Suppressor macrophage (primary cell): ENCODE results near the gene IGSF9.
A peak's percentile ranks its signal among the peaks of the same experiment; 100 is the strongest.
"Not testable (repeated sequence)": the region's sequence is repeated elsewhere in the genome, so short reads cannot be mapped to it uniquely, and the experiment has no call there.

ENCODE experiments used
- DNase-seq, 4 experiments: peaks; one replicate each; pipeline ENCODE4 v3.0.0-alpha.2; 2020 to 2022

Gene IGSF9

GRCh38 chr1:159918352-159919200 lies 26.8 kb downstream of the IGSF9 start:
- DNase-seq, result no peak

GRCh38 chr1:159917533-159918351 lies 27.7 kb downstream of the IGSF9 start:
- no peak for DNase-seq

DNA sequence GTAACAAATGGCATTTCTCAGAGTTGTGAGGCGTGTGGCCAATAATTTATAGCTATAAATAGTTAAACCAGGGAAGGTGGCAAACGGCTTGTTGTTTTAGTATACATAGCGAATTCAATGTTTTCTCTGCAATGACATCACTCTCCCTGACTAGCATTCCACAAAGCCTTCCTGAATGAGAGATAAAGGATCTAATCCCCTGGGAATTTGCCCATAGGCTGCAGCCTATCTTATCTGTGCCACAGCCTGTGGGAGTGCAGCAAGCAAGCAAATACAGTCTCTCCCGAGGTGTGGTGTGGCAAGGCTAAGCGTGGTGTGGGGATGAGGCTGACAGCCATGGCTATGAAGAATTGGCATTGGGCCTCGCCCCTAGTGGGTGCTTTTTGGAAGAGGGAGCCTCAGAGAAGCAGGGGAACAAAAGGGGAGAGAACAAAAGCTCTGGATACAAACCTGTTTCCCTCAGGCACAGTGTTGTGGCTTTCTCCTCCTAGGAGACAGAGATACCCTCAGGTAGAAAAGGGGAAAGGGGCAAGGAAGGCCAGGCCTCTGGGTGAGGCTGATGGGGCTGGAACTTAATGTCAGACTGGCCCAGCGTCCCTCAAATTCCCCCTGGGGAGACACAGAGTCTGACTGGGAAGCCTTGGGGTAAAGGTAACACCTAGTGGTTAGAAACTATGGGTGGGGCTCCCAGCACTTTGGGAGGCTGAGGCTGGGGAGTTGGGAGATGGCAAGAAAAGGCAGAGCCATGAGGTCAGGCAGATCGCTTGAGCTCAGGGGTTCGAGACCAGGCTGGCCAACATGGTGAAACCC lies 29.0 kb downstream of the IGSF9 start:
- no peak for DNase-seq

DNA sequence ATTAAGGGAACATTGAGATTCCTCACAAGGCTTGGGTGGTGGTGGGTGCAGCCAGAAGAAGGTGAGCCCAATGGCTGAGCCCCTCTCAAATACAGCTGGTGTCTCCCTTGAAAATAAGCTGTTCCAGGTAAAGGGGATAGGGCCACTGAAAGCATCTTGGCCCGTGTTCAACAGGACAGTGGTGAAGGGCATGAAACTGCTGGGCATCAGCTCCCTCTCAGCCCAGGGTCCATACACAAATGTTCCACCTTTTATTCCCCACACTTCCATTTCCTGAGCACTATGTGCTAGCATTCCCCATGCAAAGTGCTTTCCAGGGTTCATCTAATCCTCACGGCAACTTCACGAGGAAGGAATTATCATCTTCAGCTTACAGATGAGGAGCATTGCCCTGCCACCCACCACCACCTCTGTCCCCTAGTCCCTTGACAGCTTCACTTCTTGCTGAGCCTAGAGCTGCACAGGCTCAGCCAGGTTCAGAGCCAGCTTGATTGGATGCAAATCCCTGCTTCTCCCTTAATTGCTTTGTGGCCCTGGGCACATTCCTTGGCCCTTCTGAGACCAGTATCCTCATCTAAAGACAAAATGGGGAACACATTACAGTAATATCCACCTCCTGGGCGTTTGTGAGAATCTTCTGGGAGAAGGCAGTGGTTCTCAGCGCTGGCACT lies 29.7 kb downstream of the IGSF9 start:
- DNase-seq, result no peak

DNA sequence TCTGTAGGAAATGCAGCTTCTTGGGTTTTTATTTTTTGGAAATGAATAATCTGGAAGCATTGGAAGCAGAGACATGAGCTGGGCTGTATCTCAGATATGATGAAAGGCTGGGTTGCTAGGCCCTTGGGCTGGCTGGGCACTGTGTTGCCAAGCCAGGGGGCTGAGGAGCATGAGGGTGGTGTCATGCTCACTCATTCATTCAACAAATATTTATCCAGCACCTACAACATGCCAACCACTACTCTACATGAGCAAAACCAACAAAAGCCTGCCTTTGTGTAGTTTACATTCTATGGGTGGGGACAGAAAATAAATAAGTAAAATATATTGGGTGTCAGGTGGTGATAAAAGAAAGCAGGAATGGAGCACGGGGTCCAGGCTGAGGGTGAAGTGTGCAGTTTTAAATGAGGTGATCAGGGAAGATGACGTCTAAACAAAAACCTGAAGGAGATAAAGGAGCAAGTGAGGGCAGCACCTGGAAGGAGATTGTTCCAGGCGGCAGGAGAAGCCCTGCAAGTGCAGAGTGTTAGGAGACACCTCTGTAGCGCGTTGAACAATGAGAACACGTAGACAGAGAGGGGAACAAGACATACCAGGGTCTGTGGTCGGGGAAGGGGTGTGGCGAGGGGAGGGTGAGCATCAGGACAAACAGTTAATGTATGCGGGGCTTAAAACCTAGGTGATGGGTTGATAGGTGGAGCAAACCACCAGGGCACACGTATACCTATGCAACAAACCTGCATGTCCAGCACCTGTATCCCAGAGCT lies 31.0 kb downstream of the IGSF9 start:
- no peak for DNase-seq

DNA sequence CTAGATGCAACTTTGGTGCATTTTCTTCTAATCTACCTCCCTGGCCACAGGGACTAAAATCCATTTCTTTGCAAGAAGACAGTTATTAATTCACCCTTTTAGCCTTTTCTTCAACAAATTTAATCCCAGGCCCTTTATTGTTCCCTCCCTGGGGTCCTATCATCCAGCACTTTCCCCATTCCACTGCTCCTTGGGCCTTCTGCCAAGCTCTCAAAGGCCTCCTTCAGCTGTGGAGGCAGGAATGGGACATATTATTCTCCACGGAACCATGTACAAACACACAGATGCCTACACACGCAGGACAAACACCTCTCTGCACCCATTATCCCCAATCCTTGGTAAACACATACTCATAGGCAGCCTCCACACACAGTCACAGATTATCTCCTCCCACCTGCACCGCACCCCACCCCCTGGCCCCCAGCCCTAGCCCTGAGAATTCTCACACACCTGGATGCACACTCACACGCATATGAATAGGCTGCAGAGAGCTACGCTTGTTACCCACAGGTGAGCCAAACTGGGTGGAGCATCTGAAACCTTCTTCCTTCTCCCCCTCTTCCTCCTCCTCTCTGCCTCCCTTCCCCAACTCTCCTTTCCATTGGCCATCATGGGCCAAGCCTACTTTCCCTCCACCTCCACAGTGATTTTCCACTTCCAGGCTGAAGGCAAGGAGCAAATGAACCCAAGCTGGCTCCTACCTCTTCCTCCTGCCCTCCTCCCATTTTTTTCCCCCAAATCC lies 31.8 kb downstream of the IGSF9 start:
- DNase-seq, result no peak

DNA sequence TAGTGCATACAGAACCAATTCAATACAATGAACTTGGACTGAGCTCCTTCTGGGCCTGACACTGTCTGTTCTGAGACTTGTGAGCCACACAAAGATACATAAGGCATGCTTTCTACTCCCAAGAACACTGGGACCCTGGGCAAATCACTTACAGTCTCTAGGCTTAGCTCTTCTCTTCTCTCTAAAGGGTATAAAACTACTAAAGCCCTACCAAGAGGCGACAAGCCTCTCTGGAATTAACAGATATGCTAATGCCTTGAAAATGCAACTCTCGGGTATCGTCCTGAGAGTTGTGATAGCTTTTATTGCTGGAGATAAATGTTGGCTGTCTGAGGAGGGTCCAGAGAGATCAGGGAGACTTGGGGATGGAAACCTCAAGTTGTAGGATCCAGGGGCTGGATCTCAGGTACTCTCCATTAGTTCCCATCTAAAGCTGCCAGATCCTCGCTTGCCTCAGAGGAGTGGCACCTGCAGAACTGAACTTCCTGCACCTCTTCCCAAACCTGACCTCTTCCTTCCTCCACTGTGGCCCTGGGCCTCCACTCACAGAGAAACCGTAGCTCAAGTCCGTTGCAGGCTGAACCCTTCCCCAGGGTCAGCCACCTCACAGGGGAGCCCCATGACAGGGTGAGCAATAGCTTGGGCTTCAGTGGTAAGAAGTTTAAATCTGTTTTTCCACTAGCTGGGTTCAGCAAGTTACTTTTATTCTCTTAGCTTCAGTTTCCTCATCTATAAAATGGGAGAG lies 33.9 kb downstream of the IGSF9 start:
- peak; percentile 25 to 61 (median 50) for DNase-seq

GRCh38 chr1:159908031-159908940 lies 37.1 kb downstream of the IGSF9 start:
- no peak for DNase-seq

- no peak for DNase-seq
These were observed 38.5 kb downstream of the IGSF9 start for GRCh38 chr1:159906960-159907359.

DNA sequence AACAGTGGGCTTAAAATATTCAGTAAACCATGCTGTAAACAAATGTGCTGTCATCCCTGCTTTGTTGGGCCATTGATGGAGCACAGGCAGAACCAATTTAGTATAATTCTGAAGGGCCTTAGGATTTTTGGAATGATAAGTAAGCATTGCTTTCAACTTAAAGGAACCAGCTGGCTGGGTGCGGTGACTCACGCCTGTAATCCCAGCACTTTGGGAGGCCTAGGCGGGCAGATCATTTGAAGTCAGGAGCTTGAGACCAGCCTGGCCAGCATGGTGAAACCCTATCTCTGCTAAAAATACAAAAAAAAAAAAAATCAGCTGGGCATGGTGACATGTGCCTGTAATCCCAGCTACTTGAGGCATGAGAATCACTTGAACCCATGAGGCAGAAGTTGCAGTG lies 41.4 kb downstream of the IGSF9 start:
- DNase-seq, result not testable (repeated sequence)

- peak in 1 of 4 experiments; percentile 48 for DNase-seq
These were observed 42.9 kb downstream of the IGSF9 start for GRCh38 chr1:159902541-159902940.

- no peak for DNase-seq
These were observed 44.6 kb downstream of the IGSF9 start for GRCh38 chr1:159900755-159901360.

DNA sequence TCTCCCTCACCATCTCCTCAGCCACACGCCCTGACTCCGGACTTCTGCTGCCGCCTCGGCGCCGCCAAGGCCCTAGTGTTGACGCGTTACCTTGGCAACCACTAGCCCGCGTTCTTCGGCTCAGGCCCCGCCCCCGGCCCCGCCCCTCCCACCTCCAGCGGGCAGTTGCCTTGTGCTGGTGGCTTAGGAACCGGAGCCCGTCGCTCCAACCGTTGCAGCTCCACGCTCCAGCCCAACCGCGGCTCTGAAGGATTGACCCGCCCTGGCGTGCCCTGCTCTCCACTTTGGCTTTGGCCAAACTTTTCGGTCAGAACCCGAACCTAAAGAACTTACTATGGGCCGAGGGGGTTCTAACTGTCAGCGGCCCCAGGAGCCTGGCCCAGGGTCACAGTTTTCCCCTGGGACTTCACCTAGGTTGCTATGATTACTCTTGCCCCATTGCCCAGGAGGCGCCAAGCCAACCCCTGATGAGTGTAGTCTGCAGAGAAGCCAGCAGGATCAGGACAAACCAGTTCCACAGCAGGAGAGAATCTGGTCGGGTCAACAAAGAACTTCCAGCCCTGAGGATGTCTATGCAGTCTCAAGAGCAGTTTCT lies 45.2 kb downstream of the IGSF9 start, which contains the start of gene CFAP45:
Gene CFAP45 (minus strand): TSS at position 80 of the 595 bp plus-strand sequence. CDS start 67 bp downstream, at position 13.
- DNase-seq, result peak; percentile 66 to 79 (median 71)

- DNase-seq, result not testable (repeated sequence)
These were observed 45.8 kb downstream of the IGSF9 start for GRCh38 chr1:159899634-159900033.

GRCh38 chr1:159898527-159898926 lies 46.9 kb downstream of the IGSF9 start:
- no peak for DNase-seq

DNA sequence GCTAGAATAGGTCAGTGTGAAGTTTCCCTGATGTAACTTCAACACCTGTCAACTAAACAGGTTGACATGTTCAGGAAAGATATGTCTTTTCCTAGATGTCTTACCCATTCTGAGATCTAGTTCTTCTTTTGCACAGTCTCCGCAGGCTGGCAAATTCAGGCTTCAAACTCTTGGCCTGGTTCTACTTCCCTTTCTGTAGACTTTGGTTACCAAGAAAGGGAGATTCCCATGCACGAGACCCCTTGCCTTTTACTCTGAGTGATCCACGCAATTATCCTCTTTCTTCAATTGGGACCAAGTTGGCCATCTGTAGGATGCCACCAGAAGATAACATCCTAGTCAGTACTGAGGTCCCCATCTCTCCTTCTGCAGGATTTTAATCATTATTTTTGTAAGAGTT lies 47.5 kb downstream of the IGSF9 start:
- peak; percentile 80 to 88 (median 84) for DNase-seq

GRCh38 chr1:159896546-159896930 lies 48.9 kb downstream of the IGSF9 start:
- no peak for DNase-seq
